Lower leg skin (tissue), 4 donors: ENCODE measurements around the gene ATAD2B. TPM values are rescaled to one million over a fixed set of nuclear protein-coding genes. Genes with fewer than 3 reads are reported as not detected.

Source experiments
- DNase-seq, 2 donors: peaks; one replicate each; pipeline ENCODE4 v3.0.0-alpha.2; 2019; ENCODE audit warnings: low spot score in 2 of 2
- H3K4me3 ChIP-seq: fragments of 200-600 bp; sonication (generic); 2 replicates; pipeline ENCODE4 v1.5.1; 2017; ENCODE audit warnings: mild to moderate bottlenecking, low read depth; ENCODE audit not compliant: poor library complexity, severe bottlenecking
- POLR2A ChIP-seq, 2 donors: fragments of 450-650 bp; IDR thresholded peaks; one replicate each; pipeline ENCODE4 v1.6.1; 2016 to 2017; ENCODE audit warnings: antibody characterized with exemption in 2 of 2, mild to moderate bottlenecking in 1 of 2, moderate library complexity in 1 of 2
- WGBS, 2 donors: methylation state at CpG; one replicate each; pipeline ENCODE4 v1.1.5; 2018; 5-methylcytosine and 5-hydroxymethylcytosine counted together
- intact Hi-C: fragments of 100-400 bp; cut with DNase I; formaldehyde crosslinking; loops from one replicate; pipeline ENCODE4 v1.15.0; 2023; ENCODE audit warnings: low total_unique reads
- total RNA-seq, 4 donors: library from RNA; depleted of rRNA; stranded (reverse); fragments of >200 nt; gene quantifications; one replicate each; pipeline ENCODE4 v1.1.0, GENCODE V29; 2016
- TF ChIP-seq, protein P1 (sequence below), 3 donors: fragments of 450-650 bp; IDR thresholded peaks; one replicate each; pipeline ENCODE4 v1.5.1; 2016; ENCODE audit warnings: antibody characterized with exemption in 3 of 3, mild to moderate bottlenecking in 3 of 3, moderate library complexity in 2 of 3

The ATAD2B gene
- total RNA-seq, 4 donors from 2014 or later, result 23.2 to 31.1 (median 27.9) TPM

DNA sequence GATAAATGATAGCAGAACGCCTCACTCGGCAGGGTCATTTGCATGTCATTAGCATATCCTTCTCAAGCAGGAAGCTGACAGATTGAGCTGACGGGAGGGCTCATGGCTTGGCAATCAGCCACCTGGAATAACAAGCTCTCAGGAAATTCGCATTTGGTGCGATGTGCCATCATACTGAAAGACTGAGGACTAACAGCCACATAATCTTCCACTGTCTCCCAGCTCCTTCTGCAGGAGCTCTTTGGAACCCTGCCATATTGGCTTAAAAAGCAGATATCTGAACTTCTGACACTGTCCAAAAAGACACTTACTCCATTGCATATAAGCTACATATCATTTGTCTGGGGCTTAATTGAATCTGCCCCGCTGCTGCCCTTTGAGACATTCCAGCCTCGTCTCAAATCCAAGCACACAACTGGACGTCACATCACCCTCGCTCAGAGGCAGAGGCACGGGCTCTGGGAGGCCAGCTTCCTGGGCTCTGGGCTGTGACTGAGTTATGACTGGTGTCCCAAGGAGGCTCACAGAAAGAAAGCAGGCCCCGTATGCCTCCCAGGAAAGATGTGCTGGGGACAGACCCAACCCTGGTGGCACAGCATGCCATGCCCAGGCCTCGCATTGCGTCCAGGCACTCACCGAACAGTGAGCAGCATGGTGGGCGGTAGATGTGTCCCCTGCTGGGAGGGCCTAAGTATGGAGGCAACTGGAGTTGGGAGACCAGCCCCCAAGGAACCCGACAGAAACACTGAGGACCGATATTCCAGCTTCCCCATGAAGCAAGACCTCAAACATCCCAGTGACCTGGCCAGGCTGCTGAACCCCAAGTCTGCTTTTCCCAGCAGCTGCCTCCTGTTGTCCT is 228.0 kb downstream of the ATAD2B start:
- 87 to 88% methylated on average over 17 of the region's 17 CpGs for WGBS, 2 donors
- no peak overlapping the region for H3K4me3 ChIP-seq
- no peak for DNase-seq
- no peak for TF ChIP-seq POLR2A (IDR thresholded peaks at IDR 0.05)
- TF ChIP-seq, protein P1, sequence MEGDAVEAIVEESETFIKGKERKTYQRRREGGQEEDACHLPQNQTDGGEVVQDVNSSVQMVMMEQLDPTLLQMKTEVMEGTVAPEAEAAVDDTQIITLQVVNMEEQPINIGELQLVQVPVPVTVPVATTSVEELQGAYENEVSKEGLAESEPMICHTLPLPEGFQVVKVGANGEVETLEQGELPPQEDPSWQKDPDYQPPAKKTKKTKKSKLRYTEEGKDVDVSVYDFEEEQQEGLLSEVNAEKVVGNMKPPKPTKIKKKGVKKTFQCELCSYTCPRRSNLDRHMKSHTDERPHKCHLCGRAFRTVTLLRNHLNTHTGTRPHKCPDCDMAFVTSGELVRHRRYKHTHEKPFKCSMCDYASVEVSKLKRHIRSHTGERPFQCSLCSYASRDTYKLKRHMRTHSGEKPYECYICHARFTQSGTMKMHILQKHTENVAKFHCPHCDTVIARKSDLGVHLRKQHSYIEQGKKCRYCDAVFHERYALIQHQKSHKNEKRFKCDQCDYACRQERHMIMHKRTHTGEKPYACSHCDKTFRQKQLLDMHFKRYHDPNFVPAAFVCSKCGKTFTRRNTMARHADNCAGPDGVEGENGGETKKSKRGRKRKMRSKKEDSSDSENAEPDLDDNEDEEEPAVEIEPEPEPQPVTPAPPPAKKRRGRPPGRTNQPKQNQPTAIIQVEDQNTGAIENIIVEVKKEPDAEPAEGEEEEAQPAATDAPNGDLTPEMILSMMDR (IDR thresholded peaks at IDR 0.05), result no peak
- intact Hi-C loops, result no loop called here

Other genes with a start within 250 kb of the ATAD2B start
- gene UBXN2A, start 13.3 kb upstream of the ATAD2B start, total RNA-seq, result 10 to 100 TPM in 3 of 4 donors, 1 to 10 TPM in 1; 8.5 to 15.0 (median 12.9) TPM
- under 1 TPM in 1 of 4 donors, not detected in 3; 0.34 TPM for gene MFSD2B, start 83.0 kb upstream of the ATAD2B start, total RNA-seq
- gene WDCP, start 120.3 kb upstream of the ATAD2B start, total RNA-seq, result 1 to 10 TPM; 2.6 to 4.9 (median 3.8) TPM
- gene FKBP1B, start 122.6 kb upstream of the ATAD2B start, total RNA-seq, result 10 to 100 TPM in 2 of 4 donors, 1 to 10 TPM in 2; 7.2 to 11.8 (median 9.5) TPM
- gene SF3B6, start 149.2 kb upstream of the ATAD2B start, total RNA-seq, result 10 to 100 TPM; 81.3 to 90.8 (median 86.5) TPM
- gene TP53I3, start 157.7 kb upstream of the ATAD2B start, total RNA-seq, result 10 to 100 TPM in 2 of 4 donors, 1 to 10 TPM in 2; 5.0 to 17.9 (median 8.5) TPM
- under 1 TPM in 1 of 4 donors, not detected in 3; 0.65 TPM for gene PFN4, start 196.2 kb upstream of the ATAD2B start, total RNA-seq
- gene FAM228B, start 196.3 kb upstream of the ATAD2B start, total RNA-seq, result 10 to 100 TPM in 1 of 4 donors, 1 to 10 TPM in 3; 2.8 to 15.1 (median 4.6) TPM
- gene FAM228A, start 247.9 kb upstream of the ATAD2B start, total RNA-seq, result under 1 TPM in 2 of 4 donors, not detected in 2; 0.25 to 0.26 TPM